MCF 10A (cell line): ENCODE results near the gene CHST3. TPM values are rescaled to one million over a fixed set of nuclear protein-coding genes. Genes with fewer than 3 reads are reported as not detected.

Experiments
- BruUV-seq: library from RNA; stranded (reverse); fragments of 400-500 nt; replicated peaks from 2 replicates; lab custom pipeline; 2021; lab: Mats Ljungman, UMichigan
- CTCF ChIA-PET: fragments of 300-600 bp; sonication (Branson Sonifier 250); formaldehyde crosslinking; extraction: SDS; loops from one replicate; lab custom pipeline; 2021; ENCODE audit warnings: antibody characterized with exemption, inconsistent platforms; lab: Yijun Ruan, JAX
- POLR2A ChIA-PET: fragments of 300-600, 350-650 bp; sonication (Branson Sonifier 250); formaldehyde crosslinking; extraction: SDS; loops from one replicate; lab custom pipeline; 2020; ENCODE audit warnings: antibody characterized with exemption, inconsistent platforms; lab: Yijun Ruan, JAX
- DNase-seq: peaks from one replicate; pipeline ENCODE4 v3.0.0-alpha.2; 2018; ENCODE audit not compliant: unreplicated experiment
- H3K27ac Mint-ChIP-seq: one replicate; pipeline ENCODE4 v1.8.0; 2022; ENCODE audit warnings: mild to moderate bottlenecking, low read depth, mixed read lengths; ENCODE audit not compliant: unreplicated experiment
- H3K27me3 Mint-ChIP-seq: one replicate; pipeline ENCODE4 v1.8.0; 2022; ENCODE audit warnings: mixed read lengths; ENCODE audit not compliant: insufficient read depth, unreplicated experiment
- H3K36me3 Mint-ChIP-seq: one replicate; pipeline ENCODE4 v1.8.0; 2022; ENCODE audit warnings: mild to moderate bottlenecking, moderate library complexity, mixed read lengths; ENCODE audit not compliant: insufficient read depth, unreplicated experiment
- H3K4me1 Mint-ChIP-seq: one replicate; pipeline ENCODE4 v1.8.0; 2022; ENCODE audit warnings: mixed read lengths; ENCODE audit not compliant: insufficient read depth, unreplicated experiment
- H3K4me3 Mint-ChIP-seq: one replicate; pipeline ENCODE4 v1.8.0; 2022; ENCODE audit warnings: mild to moderate bottlenecking, moderate library complexity, mixed read lengths; ENCODE audit not compliant: unreplicated experiment
- H3K9me3 Mint-ChIP-seq: one replicate; pipeline ENCODE4 v1.8.0; 2022; ENCODE audit warnings: mixed read lengths; ENCODE audit not compliant: unreplicated experiment
- CTCF ChIP-seq: fragments of 200-600 bp; IDR thresholded peaks from one replicate; pipeline ENCODE4 v1.8.0; 2022; ENCODE audit warnings: antibody characterized with exemption, mild to moderate bottlenecking; ENCODE audit not compliant: unreplicated experiment
- intact Hi-C: fragments of 100-400 bp; cut with micrococcal nuclease; formaldehyde crosslinking; loops from 2 replicates; pipeline ENCODE4 v1.14.1; 2022
- total RNA-seq: library from RNA; stranded (reverse); gene quantifications from 2 replicates; pipeline ENCODE4 v1.2.3, GENCODE V29; 2022

Gene CHST3
- total RNA-seq, 1 experiment from 2014 or later: 28.7 TPM

- intact Hi-C loops: no loop called here
- peaks cover 29% of the 10 kb centered on the region for H3K4me1 Mint-ChIP-seq
- H3K27ac Mint-ChIP-seq: no peak overlapping the region
- ChIA-PET CTCF (no interaction called here), POLR2A (interaction anchor here (0.6 to 0.9 kb wide), 2 partner anchors 40 to 155 kb away, joined by 3 to 4 read pairs; partner anchors contain the start of gene PSAP)
- H3K4me3 Mint-ChIP-seq: no peak overlapping the region
- no peaks in the 10 kb centered on the region for H3K9me3 Mint-ChIP-seq
- peaks cover 57% of the 10 kb centered on the region for H3K36me3 Mint-ChIP-seq
- TF ChIP-seq CTCF: no peak
- BruUV-seq: no TSS peak
- no peak for DNase-seq
- no peaks in the 10 kb centered on the region for H3K27me3 Mint-ChIP-seq
Measured at GRCh38 chr10:72006026-72006425, 41.8 kb downstream of the CHST3 start.

GRCh38 chr10:72007246-72007892, 43.2 kb downstream of the CHST3 start:
- DNase-seq: no peak
- H3K9me3 Mint-ChIP-seq: no peaks in the 10 kb centered on the region
- H3K27ac Mint-ChIP-seq: peak overlapping the region; percentile 54
- peaks cover 70% of the 10 kb centered on the region for H3K36me3 Mint-ChIP-seq
- ChIA-PET CTCF (no interaction called here), POLR2A (interaction anchor here (0.6 to 4.9 kb wide), 2 partner anchors 32 to 887 kb away, joined by 3 to 56 read pairs; no protein-coding TSS in a partner anchor)
- BruUV-seq: no TSS peak
- H3K4me1 Mint-ChIP-seq: peaks cover 28% of the 10 kb centered on the region
- intact Hi-C loops: no loop called here
- H3K27me3 Mint-ChIP-seq: no peaks in the 10 kb centered on the region
- no peak overlapping the region for H3K4me3 Mint-ChIP-seq
- TF ChIP-seq CTCF: no peak

DNA sequence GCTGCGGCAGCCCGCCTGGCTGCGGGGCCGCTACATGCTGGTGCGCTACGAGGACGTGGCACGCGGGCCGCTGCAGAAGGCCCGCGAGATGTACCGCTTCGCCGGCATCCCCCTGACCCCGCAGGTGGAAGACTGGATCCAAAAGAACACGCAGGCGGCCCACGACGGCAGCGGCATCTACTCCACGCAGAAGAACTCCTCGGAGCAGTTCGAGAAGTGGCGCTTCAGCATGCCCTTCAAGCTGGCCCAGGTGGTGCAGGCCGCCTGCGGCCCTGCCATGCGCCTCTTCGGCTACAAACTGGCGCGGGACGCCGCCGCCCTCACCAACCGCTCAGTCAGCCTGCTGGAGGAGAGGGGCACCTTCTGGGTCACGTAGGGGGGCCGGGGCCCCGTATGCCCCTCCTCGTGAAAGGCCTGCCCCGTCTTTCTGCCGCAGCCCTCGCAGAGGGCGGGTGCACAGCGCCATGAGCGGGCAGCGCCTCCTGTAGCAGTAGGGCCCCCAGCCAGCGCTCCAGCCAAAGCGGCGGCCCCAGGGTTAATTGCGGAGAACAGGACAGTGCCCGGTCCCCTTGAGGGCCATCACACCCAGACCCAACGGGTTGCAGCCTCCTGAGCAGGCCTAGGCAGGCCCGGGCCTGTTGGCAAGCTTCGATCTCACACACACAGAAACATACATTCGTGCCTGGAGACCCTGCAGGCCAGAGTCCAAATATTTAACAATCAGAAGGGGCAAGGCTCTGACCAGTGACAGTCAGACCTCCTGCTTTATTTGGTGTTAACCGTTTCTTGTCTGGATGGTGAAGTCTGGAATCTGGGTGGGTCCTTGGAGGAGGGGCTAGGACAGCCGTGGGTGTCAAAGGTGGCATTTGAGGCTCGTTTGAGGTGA, 44.1 kb downstream of the CHST3 start:
- DNase-seq: peak; percentile 74
- H3K4me3 Mint-ChIP-seq: peak overlapping the region; percentile 53
- no peaks in the 10 kb centered on the region for H3K27me3 Mint-ChIP-seq
- intact Hi-C loops: loop anchor here (2.0 kb wide), 2 partner anchors 34 to 44 kb away; partner anchors contain the start of gene CHST3
- ChIA-PET CTCF (interaction anchor here (0.6 to 1.2 kb wide), 6 partner anchors 9 to 145 kb away, joined by 3 to 4 read pairs (median 4); partner anchors contain the start of gene CHST3), POLR2A (interaction anchor here (1.0 to 4.9 kb wide), 8 partner anchors 9 to 137 kb away, joined by 3 to 56 read pairs (median 11); no protein-coding TSS in a partner anchor)
- no peak for TF ChIP-seq CTCF
- H3K9me3 Mint-ChIP-seq: no peaks in the 10 kb centered on the region
- H3K36me3 Mint-ChIP-seq: peaks cover 80% of the 10 kb centered on the region
- BruUV-seq: no TSS peak
- H3K4me1 Mint-ChIP-seq: peaks cover 28% of the 10 kb centered on the region
- peak overlapping the region; percentile 98 for H3K27ac Mint-ChIP-seq
